ENCODE measurements around the gene WDR1. TPM values are rescaled to one million over a fixed set of nuclear protein-coding genes. Genes with fewer than 3 reads are reported as not detected.

WDR1 gene
- total and polyA plus RNA-seq, 2 donors (not counting 3 experiments of a cell fraction or from before 2014, with no cell fraction given), result 590 to 660 TPM

- FAIRE-seq, result no peak
- Histone ChIP-seq H3K36me3 (ENCODE audit: control insufficient read depth in 2 of 2, extremely low read depth in 1 of 2, insufficient read depth in 2 of 2, low read length in 2 of 2) (peaks cover 3 to 9% of the 10 kb centered on the region in 2 experiments), H2AFZ (ENCODE audit: low read depth, low read length) (no peak overlapping the region), H3K4me3 (replicated peaks in 1 of 3; ENCODE audit: insufficient read depth in 1 of 3, low read depth in 1 of 3, low read length in 3 of 3) (no peak overlapping the region), H4K20me1 (replicated peaks; ENCODE audit: control insufficient read depth, extremely low read depth, insufficient read depth, low read length) (no peaks in the 10 kb centered on the region), H3K9me1 (replicated peaks; ENCODE audit: control insufficient read depth, extremely low read depth, insufficient read depth, low read length) (no peaks in the 10 kb centered on the region), H3K9ac (replicated peaks; ENCODE audit: extremely low read depth, insufficient read depth, low read length) (no peak overlapping the region), H3K4me2 (ENCODE audit: insufficient read depth, low read length) (no peak overlapping the region), H3K27ac (ENCODE audit: insufficient read depth, low read depth, low read length) (no peak overlapping the region), H3K9me3 (replicated peaks; ENCODE audit: control insufficient read depth, insufficient read depth, low read length) (no peaks in the 10 kb centered on the region), H3K27me3 (ENCODE audit: control insufficient read depth in 2 of 2, insufficient read depth in 2 of 2, low read length in 2 of 2) (no peaks in the 10 kb centered on the region), H3K4me1 (ENCODE audit: control insufficient read depth, extremely low read depth, insufficient read depth, low read length) (no peaks in the 10 kb centered on the region), H3K79me2 (ENCODE audit: control insufficient read depth, insufficient read depth, low read length) (no peaks in the 10 kb centered on the region)
- CTCF ChIA-PET, result interaction anchor here (0.9 to 3.0 kb wide), 2 partner anchors 51 to 185 kb away, joined by 3 to 15 read pairs; no protein-coding TSS in a partner anchor
- dilution Hi-C loops (cut with MboI; ENCODE audit: extremely low pct_ligation_motif_present, low sequenced_read_pairs) (no loop called here), intact Hi-C loops (cut with micrococcal nuclease) (no loop called here)
- DNase-seq (ENCODE audit: low read depth, low spot score), result no peak
- TF ChIP-seq CTCF (IDR thresholded peaks at IDR 0.05; ENCODE audit: extremely low read depth in 1 of 2, insufficient read depth in 1 of 2, low read depth in 1 of 2, low read length in 2 of 2) (no peak), FOS (IDR thresholded peaks at IDR 0.05; ENCODE audit: borderline replicate concordance, insufficient read depth, low read length) (no peak), POLR2A (IDR thresholded peaks at IDR 0.05; ENCODE audit: low read depth, low read length) (no peak), JUN (IDR thresholded peaks at IDR 0.05; ENCODE audit: borderline replicate concordance, insufficient read depth, insufficient read length, low read depth) (no peak), POLR2AphosphoS5 (IDR thresholded peaks at IDR 0.05; ENCODE audit: insufficient read depth, low read depth, low read length) (no peak), GATA2 (IDR thresholded peaks at IDR 0.05; ENCODE audit: insufficient read depth, insufficient read length, low read depth, low read length) (no peak), MYC (IDR thresholded peaks at IDR 0.05; ENCODE audit: low read depth, low read length) (no peak), MAX (IDR thresholded peaks at IDR 0.05; ENCODE audit: insufficient read depth, insufficient read length) (no peak), EZH2 (IDR thresholded peaks at IDR 0.05; ENCODE audit: borderline replicate concordance, low read depth, low read length, severe bottlenecking) (no peak)
- BruUV-seq (replicated peaks), result no TSS peak
- POLR2A ChIA-PET, result no interaction called here
Measured at GRCh38 chr4:10066206-10066605, 50.4 kb downstream of the WDR1 start.
